ENCODE results near the gene SPAG9. TPM values are rescaled to one million over a fixed set of nuclear protein-coding genes. Genes with fewer than 3 reads are reported as not detected.

The SPAG9 gene
- total RNA-seq, 1 experiment from 2014 or later = 144 TPM

GRCh38 chr17:50993544-50993943 lies 127.1 kb downstream of the SPAG9 start:
- in situ Hi-C loops (cut with HindIII; ENCODE audit: low pct_unique_long_range_greater_than_20kb, low sequenced_read_pairs) = no loop called here
- intact Hi-C loops (cut with micrococcal nuclease; ENCODE audit: unreplicated experiment) = no loop called here
- no peak for DNase-seq (ENCODE audit: low read depth, low spot score)
- H3K27me3 ChIP-seq (ENCODE audit: control insufficient read depth, insufficient read depth, low read length) = no peaks in the 10 kb centered on the region
- ChIA-PET POLR2A (no interaction called here), CTCF (no interaction called here)
- no peak for ATAC-seq
- BruUV-seq (replicated peaks) = no TSS peak
- H3K4me1 ChIP-seq (ENCODE audit: control insufficient read depth, insufficient read depth, low read length) = no peaks in the 10 kb centered on the region
- no peak overlapping the region for H3K4me3 ChIP-seq (ENCODE audit: low read depth in 2 of 2, low read length in 2 of 2)
- no peak overlapping the region for H3K27ac ChIP-seq (ENCODE audit: low read length)
- no peaks in the 10 kb centered on the region for H3K9me3 ChIP-seq (ENCODE audit: control insufficient read depth, insufficient read depth, low read depth, low read length)
- TF ChIP-seq SIN3A (IDR thresholded peaks at IDR 0.05; ENCODE audit: borderline replicate concordance, insufficient read depth, low read depth, low read length) (no peak), CTCF (IDR thresholded peaks at IDR 0.05) (no peak), REST (IDR thresholded peaks at IDR 0.05; ENCODE audit: insufficient read depth in 1 of 2, low read depth in 2 of 2, low read length in 1 of 2) (no peak), TCF7L2 (IDR thresholded peaks at IDR 0.05; ENCODE audit: low read depth, low read length) (no peak), POLR2AphosphoS5 (IDR thresholded peaks at IDR 0.05; ENCODE audit: low read depth, low read length) (no peak)
- peaks cover 21% of the 10 kb centered on the region for H3K36me3 ChIP-seq (ENCODE audit: control insufficient read depth, insufficient read depth, low read length)

GRCh38 chr17:50989149-50989548 lies 131.5 kb downstream of the SPAG9 start:
- DNase-seq (ENCODE audit: low read depth, low spot score) = no peak
- H3K36me3 ChIP-seq (ENCODE audit: control insufficient read depth, insufficient read depth, low read length) = peaks cover 24% of the 10 kb centered on the region
- BruUV-seq (replicated peaks) = no TSS peak

More at GRCh38 chr17:50989149-50989548, 131.5 kb downstream of the SPAG9 start:
- CTCF ChIA-PET = no interaction called here
- in situ Hi-C loops (cut with HindIII; ENCODE audit: low pct_unique_long_range_greater_than_20kb, low sequenced_read_pairs) = no loop called here
- TF ChIP-seq TCF7L2 (IDR thresholded peaks at IDR 0.05; ENCODE audit: low read depth, low read length) = no peak
- TF ChIP-seq CTCF (IDR thresholded peaks at IDR 0.05) = no peak
- TF ChIP-seq SIN3A (IDR thresholded peaks at IDR 0.05; ENCODE audit: borderline replicate concordance, insufficient read depth, low read depth, low read length) = no peak
- no peak for TF ChIP-seq REST (IDR thresholded peaks at IDR 0.05; ENCODE audit: insufficient read depth in 1 of 2, low read depth in 2 of 2, low read length in 1 of 2)
- TF ChIP-seq POLR2AphosphoS5 (IDR thresholded peaks at IDR 0.05; ENCODE audit: low read depth, low read length) = no peak
- intact Hi-C loops (cut with micrococcal nuclease; ENCODE audit: unreplicated experiment) = no loop called here
- Histone ChIP-seq H3K9me3 (ENCODE audit: control insufficient read depth, insufficient read depth, low read depth, low read length) (no peaks in the 10 kb centered on the region), H3K4me3 (ENCODE audit: low read depth in 2 of 2, low read length in 2 of 2) (no peak overlapping the region), H3K27me3 (ENCODE audit: control insufficient read depth, insufficient read depth, low read length) (no peaks in the 10 kb centered on the region), H3K27ac (ENCODE audit: low read length) (no peak overlapping the region), H3K4me1 (ENCODE audit: control insufficient read depth, insufficient read depth, low read length) (no peaks in the 10 kb centered on the region)
- POLR2A ChIA-PET = no interaction called here
- no peak for ATAC-seq

Data from Panc1 (cell line).